NCI-H2196 treated with DMSO at 0.1 percent for 48 hours (cell line): Measurements from ENCODE around the gene SENP2.
"Not testable (repeated sequence)": the region's sequence is repeated elsewhere in the genome, so short reads cannot be mapped to it uniquely, and the experiment has no call there.

Experiments
- DNase-seq: peaks from one replicate; lab custom pipeline; 2025; ENCODE audit not compliant: unreplicated experiment; lab: John Stamatoyannopoulos, UW

SENP2 gene

GRCh38 chr3:185585859-185586685, at the start of gene SENP2:
TSS of gene SENP2 (plus strand) at chr3:185586295. CDS start at chr3:185586414, 119 bp downstream.
- DNase-seq, result peak; percentile 100

GRCh38 chr3:185537369-185537970, 48.6 kb upstream of the SENP2 start:
- peak; percentile 64 for DNase-seq

- DNase-seq, result no peak
Observed at GRCh38 chr3:185539934-185540333, 46.2 kb upstream of the SENP2 start.

GRCh38 chr3:185540695-185541094, 45.4 kb upstream of the SENP2 start:
- DNase-seq, result no peak

GRCh38 chr3:185549122-185549521, 37.0 kb upstream of the SENP2 start:
- DNase-seq, result peak; percentile 63

- DNase-seq, result no peak
Observed at GRCh38 chr3:185549651-185550111, 36.4 kb upstream of the SENP2 start.

- DNase-seq, result no peak
Observed at GRCh38 chr3:185552358-185552877, 33.7 kb upstream of the SENP2 start, which contains the start of gene LIPH. TSS of gene LIPH (minus strand) at chr3:185552588. CDS start at chr3:185552471, 117 bp downstream.

- DNase-seq, result no peak
Observed at GRCh38 chr3:185555101-185555501, 31.0 kb upstream of the SENP2 start.

GRCh38 chr3:185555860-185556347, 30.2 kb upstream of the SENP2 start:
- DNase-seq, result no peak

- DNase-seq, result not testable (repeated sequence)
Observed at GRCh38 chr3:185556640-185557039, 29.5 kb upstream of the SENP2 start.

GRCh38 chr3:185558395-185558794, 27.7 kb upstream of the SENP2 start:
- no peak for DNase-seq

GRCh38 chr3:185559706-185560090, 26.4 kb upstream of the SENP2 start:
- no peak for DNase-seq

- DNase-seq, result no peak
Observed at GRCh38 chr3:185560676-185561075, 25.4 kb upstream of the SENP2 start.

- DNase-seq, result no peak
Observed at GRCh38 chr3:185561374-185561943, 24.6 kb upstream of the SENP2 start.

GRCh38 chr3:185561958-185562357, 24.1 kb upstream of the SENP2 start:
- no peak for DNase-seq

GRCh38 chr3:185572183-185572582, 13.9 kb upstream of the SENP2 start:
- no peak for DNase-seq

- peak; percentile 58 for DNase-seq
Observed at GRCh38 chr3:185575108-185575869, 10.8 kb upstream of the SENP2 start.

GRCh38 chr3:185582236-185582635, 3.9 kb upstream of the SENP2 start:
- no peak for DNase-seq

- no peak for DNase-seq
Observed at GRCh38 chr3:185582871-185583270, 3.2 kb upstream of the SENP2 start.

- DNase-seq, result no peak
Observed at GRCh38 chr3:185583925-185584324, 2.2 kb upstream of the SENP2 start.

GRCh38 chr3:185584686-185585085, 1.4 kb upstream of the SENP2 start:
- DNase-seq, result no peak
